H54 (cell line): ENCODE measurements around the gene POM121C.
A peak's percentile ranks its signal among the peaks of the same experiment; 100 is the strongest.
"Not testable (repeated sequence)": the region's sequence is repeated elsewhere in the genome, so short reads cannot be mapped to it uniquely, and the experiment has no call there.

ENCODE experiments used
- DNase-seq: peaks from one replicate; pipeline ENCODE4 v3.0.0; 2011; ENCODE audit warnings: low spot score, mixed read lengths; ENCODE audit not compliant: insufficient read length
- FAIRE-seq: peaks from 3 replicates; lab custom pipeline; 2011; peaks lifted over from hg19 to GRCh38; lab: Jason Lieb, UNC
- POLR2A ChIP-seq: IDR thresholded peaks from 2 replicates; pipeline ENCODE4 v1.6.1; 2011; ENCODE audit warnings: low read depth, mild to moderate bottlenecking, low read length

Gene POM121C

DNA sequence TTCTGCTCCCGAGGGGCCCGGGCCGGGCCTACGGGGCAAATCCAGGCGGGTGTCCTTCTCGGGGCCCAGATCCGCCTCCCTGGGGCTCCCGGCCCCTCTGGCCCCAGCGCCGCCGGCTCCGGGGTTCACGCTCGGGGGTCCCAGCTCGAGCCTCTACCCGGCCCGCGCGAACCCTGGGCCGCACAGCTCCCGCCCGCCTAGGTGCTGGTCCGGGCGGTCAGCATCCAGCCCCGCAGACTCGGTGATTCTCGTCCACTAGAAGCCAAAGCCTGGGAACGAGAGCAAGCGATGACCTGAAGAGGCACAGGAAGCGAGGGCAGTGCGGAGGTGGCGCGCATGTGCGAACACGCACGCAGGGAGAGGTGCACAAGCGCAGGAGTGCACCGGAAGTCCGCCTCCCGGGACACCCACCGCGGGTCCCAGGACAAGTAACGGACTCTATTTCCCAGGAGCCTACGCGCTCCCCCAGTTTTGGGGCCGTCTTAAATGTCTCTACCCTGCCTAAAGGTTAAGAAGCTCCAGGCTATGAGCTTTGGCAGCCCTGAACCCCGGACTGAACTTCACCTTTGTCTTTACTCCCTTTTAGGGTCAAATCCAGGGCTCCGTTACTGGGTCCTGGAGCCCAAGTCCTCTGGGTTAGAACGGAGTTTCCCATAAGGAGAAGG lies at the start of gene POM121C:
POM121C (minus strand) TSS at position 321 of the 665 bp plus-strand sequence. CDS start 44,803 bp downstream, outside the sequence.
- peak; percentile 87 for TF ChIP-seq POLR2A
- peak; percentile 68 for DNase-seq
- peak; percentile 75 for FAIRE-seq

DNA sequence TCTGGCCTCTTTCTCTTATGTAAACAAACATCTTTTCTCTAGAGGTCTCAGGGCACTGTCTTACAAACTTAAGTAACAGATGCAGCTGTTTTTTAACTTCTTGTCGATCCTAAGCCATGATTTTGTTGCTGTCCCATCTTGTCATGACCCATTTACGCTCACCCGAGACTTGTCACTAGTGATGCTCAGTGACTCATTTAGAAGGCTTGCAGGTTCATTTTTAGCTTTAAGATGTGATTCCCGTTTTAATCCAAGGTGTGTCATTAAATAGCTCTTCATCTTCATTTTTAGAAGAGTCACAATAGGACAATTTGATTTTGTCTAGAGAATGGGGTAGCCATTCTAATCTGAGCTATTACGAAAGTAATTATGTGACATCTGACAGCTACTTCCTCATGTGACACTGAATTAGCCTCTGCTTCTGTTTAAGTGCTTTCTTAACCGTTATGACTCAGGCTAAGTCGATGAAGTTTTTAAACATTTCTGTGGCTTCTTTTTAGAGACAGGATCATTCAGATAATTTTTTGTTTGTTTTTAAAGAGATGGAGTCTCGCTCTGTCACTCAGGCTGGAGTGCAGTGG lies 48.7 kb upstream of the POM121C start:
- FAIRE-seq (no peak), DNase-seq (peak; percentile 38)
- TF ChIP-seq POLR2A = no peak

DNA sequence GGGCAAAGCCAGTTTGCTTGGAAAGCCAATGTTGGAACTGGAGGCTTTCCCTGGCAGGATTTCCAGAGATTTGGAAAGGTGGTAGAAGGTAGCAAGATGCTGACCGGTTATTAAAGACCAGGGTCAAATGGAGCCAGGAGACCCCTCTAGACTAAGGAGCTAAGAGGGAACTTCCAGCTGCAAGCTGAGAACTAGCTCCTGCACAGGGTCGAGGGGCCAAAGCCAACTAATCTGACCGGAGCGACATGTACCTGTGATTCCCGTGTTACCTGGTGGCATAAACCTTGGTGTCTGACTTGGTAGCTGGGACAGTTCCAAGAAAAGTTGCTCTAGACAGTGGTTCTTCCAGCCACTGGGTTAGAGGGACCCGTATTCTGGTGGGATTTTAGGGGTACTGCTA lies 47.8 kb upstream of the POM121C start:
- TF ChIP-seq POLR2A = no peak
- DNase-seq (no peak), FAIRE-seq (no peak)

DNA sequence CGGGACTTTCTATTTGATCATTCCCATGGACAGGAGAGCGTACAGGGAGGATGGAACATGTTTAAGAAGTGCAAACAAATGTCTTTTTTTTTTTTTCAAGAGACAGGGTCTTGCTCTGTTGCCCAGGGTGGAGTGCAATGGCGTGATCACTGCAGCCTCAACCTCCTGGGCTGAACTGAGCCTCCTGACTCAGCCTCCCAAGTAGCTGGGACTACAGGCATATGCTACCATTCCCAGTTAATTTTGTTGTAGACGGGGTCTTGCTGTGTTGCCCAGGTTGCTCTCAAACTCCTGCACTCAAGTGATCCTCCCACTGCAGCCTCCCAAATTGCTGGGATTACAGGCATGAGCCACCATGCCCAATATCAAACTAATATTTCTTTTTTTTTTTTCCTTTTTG lies 46.5 kb upstream of the POM121C start:
- no peak for TF ChIP-seq POLR2A
- FAIRE-seq = no peak
- no peak for DNase-seq

DNA sequence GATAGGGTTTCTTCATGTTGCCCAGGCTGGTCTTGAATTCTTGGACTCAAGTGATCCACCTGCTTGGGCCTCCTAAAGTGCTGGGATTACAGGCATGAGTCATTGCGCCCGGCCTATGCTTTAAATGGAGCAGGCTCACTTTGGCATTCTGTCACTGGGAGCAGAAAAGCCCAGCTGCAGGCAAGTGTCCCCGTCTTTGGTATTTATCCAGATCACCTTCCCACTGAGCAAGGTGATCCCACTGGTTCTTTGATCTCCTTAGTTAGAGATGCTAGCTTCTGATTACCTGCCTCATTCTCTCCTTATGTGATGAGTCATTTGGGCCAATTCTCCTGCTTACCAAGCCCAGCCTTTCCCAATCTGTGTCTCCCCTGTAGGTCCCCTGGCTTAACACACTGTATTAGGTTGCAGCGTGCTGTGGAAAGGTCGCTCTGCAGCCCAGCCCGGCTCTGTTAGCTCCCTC lies 45.3 kb upstream of the POM121C start:
- no peak for TF ChIP-seq POLR2A
- DNase-seq (peak; percentile 44), FAIRE-seq (no peak)

DNA sequence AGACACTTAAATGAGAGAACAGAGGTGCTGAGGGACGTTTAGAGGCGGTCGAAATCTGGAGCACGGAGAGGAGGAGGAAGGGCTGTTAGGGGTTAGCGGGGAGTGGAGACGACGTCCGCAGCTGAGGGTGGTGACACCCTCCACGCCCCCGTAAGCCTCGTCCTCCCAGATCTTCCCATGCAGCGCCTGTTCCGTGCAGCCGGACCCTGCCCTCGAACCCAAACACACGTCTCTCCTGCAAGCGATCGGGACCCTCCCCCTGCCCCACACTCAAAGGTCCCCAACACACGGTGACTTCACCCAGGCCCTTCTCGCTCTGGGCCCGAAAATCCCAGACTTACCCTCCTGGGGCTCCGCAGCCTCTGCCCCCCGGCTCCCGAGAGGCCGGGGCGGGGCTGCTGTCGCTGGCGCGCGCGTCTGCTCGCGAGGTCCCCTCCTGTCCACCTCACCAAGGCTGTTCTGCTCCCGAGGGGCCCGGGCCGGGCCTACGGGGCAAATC lies 41.2 kb upstream of the POM121C start:
- not testable (repeated sequence) for FAIRE-seq, DNase-seq

DNA sequence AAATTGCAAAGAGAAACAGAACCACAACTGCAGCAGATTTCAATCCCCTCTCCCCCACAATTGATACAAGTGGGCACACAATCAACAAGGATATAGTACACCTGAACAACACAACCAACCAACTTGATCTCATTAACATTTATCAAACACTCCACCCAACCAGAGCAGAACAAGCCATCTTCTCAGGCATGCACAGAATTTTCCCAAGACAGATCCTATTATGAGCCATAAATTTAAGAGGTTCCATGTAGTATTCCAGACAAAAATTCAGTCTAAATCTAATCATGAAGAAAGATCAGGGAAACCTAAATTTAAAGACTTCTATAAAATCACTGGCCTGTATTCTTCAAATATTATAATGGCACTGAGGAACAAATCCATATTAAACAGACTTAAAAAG lies 35.6 kb upstream of the POM121C start:
- not testable (repeated sequence) for FAIRE-seq, DNase-seq

DNA sequence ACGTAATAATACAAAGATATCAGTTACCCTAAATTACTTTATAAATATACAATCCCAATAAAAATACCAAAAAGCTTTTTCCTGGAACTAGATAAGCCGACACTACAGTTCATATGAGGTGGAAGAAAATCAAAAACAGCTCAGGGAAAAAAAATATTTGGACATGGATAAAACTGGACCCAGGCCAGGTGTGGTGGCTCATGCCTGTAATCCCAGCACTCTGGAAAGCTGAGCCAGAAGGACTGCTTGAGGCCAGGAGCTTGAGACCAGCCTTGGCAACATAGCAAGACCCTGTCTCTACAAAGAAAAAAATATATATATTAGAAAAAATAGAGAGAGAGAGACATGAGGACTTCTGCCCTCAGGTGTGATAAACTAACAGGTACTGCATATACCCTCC lies 32.7 kb upstream of the POM121C start:
- DNase-seq, FAIRE-seq: not testable (repeated sequence)

DNA sequence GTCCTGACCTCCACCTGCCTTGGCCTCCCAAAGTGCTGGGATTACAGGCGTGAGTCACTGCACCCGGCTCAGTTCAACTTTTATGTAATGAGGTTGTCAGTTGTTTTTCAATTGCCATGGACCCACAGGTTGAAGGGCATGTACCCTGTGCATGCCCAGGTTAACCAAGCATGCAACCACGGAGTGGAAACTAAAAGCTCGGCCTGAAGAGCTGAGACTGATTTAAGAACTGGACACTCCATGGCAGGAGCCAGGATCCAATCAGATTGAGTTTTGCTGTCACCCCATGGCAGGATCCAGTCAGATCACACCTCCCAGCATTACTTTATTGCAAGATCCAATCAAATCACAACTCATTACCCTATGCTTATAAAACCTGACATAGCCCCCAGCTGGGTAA lies 22.9 kb upstream of the POM121C start:
- FAIRE-seq, DNase-seq: not testable (repeated sequence)

DNA sequence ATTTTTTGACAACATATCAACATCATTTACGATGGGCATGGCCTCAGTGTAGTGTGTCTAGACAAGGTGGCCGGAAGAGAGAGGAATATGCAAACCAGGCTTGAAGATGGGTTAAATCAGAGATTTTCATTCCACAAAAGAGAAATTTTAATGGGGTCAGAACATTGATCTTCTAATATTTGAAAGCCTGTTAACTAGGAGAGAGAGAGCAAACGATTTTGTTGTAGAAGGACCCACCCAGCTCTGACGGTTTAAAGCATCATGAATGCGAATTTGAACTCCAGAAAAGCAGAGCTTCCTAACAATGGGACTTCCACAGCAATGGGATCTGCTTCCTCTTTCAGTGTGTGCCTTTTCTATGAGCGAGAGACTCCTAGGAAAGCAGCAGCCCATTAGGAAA lies 5.9 kb upstream of the POM121C start, which contains the start of gene SPDYE5:
SPDYE5 (plus strand) TSS at position 301 of the 400 bp plus-strand sequence. CDS start 1,728 bp downstream, outside the sequence.
- FAIRE-seq, DNase-seq: not testable (repeated sequence)

DNA sequence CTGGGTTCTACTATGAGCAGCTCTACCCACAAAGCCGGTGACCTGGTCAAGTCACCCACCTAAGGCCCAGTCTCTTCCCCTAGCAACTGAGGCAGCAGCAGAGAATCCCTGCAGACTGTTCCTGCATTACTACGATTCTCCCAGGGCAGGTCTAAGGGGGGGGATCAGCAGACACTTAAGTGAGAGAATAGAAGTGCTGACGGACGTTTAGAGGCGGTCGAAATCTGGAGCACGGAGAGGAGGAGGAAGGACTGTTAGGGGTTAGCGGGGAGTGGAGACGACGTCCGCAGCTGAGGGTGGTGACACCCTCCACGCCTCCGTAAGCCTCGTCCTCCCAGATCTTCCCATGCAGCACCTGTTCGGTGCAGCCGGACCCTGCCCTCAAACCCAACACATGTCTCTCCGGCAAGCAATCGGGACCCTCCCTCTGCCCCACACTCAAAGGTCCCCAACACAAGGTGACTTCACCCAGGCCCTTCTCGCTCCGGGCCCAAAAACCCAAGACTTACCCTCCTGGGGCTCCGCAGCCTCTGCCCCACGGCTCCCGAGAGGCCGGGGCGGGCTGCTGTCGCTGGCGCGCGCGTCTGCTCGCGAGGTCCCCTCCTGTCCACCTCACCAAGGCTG lies 632 bp downstream of the POM121C start:
- not testable (repeated sequence) for FAIRE-seq, DNase-seq

DNA sequence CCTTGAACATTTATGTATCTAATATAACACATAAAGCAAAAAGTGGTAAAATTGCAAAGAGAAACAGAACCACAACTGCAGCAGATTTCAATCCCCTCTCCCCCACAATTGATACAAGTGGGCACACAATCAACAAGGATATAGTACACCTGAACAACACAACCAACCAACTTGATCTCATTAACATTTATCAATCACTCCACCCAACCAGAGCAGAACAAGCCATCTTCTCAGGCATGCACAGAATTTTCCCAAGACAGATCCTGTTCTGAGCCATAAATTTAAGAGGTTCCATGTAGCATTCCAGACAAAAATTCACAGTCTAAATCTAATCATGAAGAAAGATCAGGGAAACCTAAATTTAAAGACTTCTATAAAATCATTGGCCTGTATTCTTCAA lies 5.8 kb downstream of the POM121C start:
- not testable (repeated sequence) for DNase-seq, FAIRE-seq

DNA sequence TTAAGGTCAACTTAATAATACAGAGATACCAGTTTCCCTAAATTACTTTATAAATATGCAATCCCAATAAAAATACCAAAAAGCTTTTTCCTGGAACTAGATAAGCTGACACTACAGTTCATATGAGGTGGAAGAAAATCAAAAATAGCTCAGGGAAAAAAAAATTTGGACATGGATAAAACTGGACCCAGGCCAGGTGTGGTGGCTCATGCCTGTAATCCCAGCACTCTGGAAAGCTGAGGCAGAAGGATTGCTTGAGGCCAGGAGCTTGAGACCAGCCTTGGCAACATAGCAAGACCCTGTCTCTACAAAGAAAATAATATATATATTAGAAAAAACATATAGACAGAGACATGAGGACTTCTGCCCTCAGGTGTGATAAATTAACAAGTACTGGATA lies 8.6 kb downstream of the POM121C start:
- not testable (repeated sequence) for DNase-seq, FAIRE-seq

DNA sequence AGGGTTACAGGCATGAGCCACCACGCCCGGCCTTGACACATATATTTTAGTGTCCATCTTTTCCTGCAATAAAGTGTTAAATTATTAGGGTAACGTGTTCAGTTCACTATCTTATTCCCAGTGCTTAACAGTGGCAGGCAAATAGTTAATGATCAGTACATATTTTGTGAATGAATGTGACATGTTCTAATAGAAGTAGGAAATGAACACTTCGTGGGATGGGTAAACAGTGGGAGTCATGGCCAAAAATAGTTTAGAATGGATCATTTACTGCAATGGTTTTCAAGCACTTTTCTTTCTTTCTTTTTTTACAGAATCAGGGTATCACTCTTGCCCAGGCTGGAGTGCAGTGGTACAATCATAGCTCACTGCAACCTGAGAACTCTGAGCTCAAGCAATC lies 15.9 kb downstream of the POM121C start:
- not testable (repeated sequence) for DNase-seq, FAIRE-seq

DNA sequence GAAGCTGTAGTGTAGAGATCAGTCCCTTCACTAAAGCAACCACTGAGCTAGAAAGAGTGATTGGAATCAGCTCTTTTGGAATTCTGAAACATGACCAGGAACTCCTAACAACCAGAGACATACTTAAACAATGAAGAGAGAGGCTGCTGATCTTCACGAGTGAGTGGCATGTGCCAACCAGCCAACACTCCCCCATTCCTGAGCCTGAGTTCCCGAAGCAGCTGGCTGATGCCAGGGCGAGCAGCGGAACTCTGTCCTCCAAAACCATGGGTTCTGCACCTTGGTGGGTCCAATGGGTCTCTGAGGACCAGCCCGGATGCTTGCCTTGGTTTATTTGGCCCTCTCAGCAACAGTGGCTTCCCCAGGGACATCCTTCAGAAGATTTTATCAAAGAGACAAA lies 25.6 kb downstream of the POM121C start:
- not testable (repeated sequence) for FAIRE-seq

DNA sequence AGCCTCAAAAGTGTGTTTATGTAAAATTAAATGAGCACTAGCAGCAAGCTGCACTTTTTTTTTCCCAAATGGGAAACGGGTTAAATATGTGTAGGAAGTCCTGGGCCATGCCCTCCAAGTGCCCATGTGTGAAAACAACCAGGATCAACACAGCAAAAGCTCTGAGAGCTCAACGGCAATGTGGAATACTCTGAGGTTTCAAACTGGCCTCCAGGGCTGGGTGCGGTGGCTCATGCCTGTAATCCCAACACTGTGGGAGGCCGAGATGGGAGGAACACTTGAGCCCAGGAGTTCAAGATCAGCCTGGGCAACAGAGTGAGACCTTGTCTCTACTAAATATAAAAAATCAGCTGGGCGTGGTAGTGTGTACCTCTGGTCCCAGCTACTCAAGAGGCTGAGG lies 28.1 kb downstream of the POM121C start:
- not testable (repeated sequence) for DNase-seq, FAIRE-seq

More for the DNA sequence above, 25.6 kb downstream of the POM121C start:
- not testable (repeated sequence) for DNase-seq

DNA sequence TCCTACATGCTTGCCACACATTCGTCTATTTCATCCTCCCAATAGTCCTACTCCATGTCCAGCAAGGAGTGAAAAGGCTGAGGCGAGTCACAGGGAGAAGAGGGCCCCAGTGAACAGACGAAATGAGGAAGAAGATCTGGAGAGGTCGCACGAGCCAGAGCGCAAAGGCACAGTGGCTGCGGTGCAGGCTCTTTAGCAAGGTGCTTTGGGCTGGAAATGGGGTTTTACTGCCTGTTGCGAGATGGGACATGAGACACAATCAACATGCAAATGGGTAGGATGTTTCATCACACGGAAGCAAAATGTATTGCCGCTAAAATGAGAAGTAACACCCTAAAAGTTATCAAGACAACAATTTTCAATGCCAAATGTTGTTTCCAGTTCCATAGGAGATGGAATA lies 29.7 kb downstream of the POM121C start:
- FAIRE-seq, DNase-seq: not testable (repeated sequence)

DNA sequence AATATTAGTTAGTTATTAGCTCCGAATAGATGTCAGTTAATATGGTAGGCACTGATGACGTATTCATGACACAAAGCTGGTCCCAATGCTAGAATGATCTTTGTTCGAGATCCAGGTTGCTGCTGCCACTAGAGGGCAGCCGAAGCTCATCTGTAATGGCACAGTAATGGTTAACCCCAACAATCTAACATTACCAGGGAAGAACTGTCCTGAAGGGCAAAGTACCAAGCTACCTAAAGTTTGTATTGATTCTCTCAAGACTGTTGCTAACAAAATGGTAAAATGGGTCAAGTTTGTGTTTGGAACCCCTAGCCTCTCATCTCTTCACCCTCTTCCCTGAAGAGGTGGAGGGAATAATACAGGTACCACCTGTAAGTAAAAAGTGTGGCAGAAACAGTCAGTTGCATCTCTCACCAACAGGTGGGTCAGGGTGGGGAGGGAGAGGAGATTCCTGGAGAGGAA lies 33.6 kb downstream of the POM121C start:
- DNase-seq, FAIRE-seq: not testable (repeated sequence)

DNA sequence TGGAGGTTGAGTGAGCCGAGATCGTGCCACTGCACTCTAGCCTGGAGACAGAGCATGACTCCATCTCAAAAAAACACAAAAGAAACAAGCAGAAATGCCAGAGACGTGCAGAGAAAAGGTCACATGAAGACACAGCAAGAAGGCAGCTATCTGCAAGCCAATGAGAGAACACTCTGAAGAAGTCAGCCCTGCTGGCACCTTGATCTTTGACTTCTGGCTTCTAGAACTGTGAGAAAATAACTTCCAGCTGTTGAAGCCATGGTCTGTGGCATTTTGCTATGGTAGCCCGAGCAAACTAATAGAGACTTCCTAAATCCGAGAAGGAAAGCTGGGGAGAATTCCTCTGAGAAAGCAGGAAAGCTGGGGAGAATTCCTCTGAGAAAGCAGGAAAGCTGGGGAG lies 36.2 kb downstream of the POM121C start:
- not testable (repeated sequence) for FAIRE-seq, DNase-seq
